GM19043 (cell line): ENCODE results near the gene ZFAND2A.
A peak's percentile ranks its signal among the peaks of the same experiment; 100 is the strongest.
"Not testable (repeated sequence)": the region's sequence is repeated elsewhere in the genome, so short reads cannot be mapped to it uniquely, and the experiment has no call there.

ENCODE experiments used
- ATAC-seq: cut with Tn5 transposase; IDR thresholded peaks from one replicate; pipeline ENCODE4 v1.9.1; 2021; ENCODE audit warnings: low read depth; ENCODE audit not compliant: unreplicated experiment

The ZFAND2A gene

GRCh38 chr7:1175967-1176851 lies 16.2 kb upstream of the ZFAND2A start:
- no peak for ATAC-seq

- no peak for ATAC-seq
These were observed 15.6 kb upstream of the ZFAND2A start for GRCh38 chr7:1175597-1175966.

GRCh38 chr7:1174881-1175596 lies 15.0 kb upstream of the ZFAND2A start:
- ATAC-seq: no peak

- no peak for ATAC-seq
These were observed 14.0 kb upstream of the ZFAND2A start for GRCh38 chr7:1174002-1174401.

GRCh38 chr7:1172666-1173523 lies 12.9 kb upstream of the ZFAND2A start:
- no peak for ATAC-seq

GRCh38 chr7:1171516-1171915 lies 11.5 kb upstream of the ZFAND2A start:
- not testable (repeated sequence) for ATAC-seq

GRCh38 chr7:1170741-1171501 lies 10.9 kb upstream of the ZFAND2A start:
- ATAC-seq: no peak

GRCh38 chr7:1169409-1170368 lies 9.7 kb upstream of the ZFAND2A start:
- peak; percentile 77 for ATAC-seq

- no peak for ATAC-seq
These were observed 8.4 kb upstream of the ZFAND2A start for GRCh38 chr7:1168422-1168821.

- ATAC-seq: no peak
These were observed 4.4 kb upstream of the ZFAND2A start for GRCh38 chr7:1164436-1164835.

- ATAC-seq: no peak
These were observed 3.1 kb upstream of the ZFAND2A start for GRCh38 chr7:1163121-1163520.

- no peak for ATAC-seq
These were observed 650 bp upstream of the ZFAND2A start for GRCh38 chr7:1160670-1161021.

- ATAC-seq: not testable (repeated sequence)
These were observed 765 bp downstream of the ZFAND2A start for GRCh38 chr7:1159231-1159630.

GRCh38 chr7:1158203-1159126 lies 1.5 kb downstream of the ZFAND2A start:
- no peak for ATAC-seq

GRCh38 chr7:1156782-1157535 lies 3.0 kb downstream of the ZFAND2A start:
- no peak for ATAC-seq

- not testable (repeated sequence) for ATAC-seq
These were observed 3.9 kb downstream of the ZFAND2A start for GRCh38 chr7:1155818-1156781.
